DMS53 (cell line): ENCODE measurements around the gene KANSL1.
"Not testable (repeated sequence)": the region's sequence is repeated elsewhere in the genome, so short reads cannot be mapped to it uniquely, and the experiment has no call there.

ENCODE experiments used
- DNase-seq: peaks from one replicate; lab custom pipeline; 2025; lab: John Stamatoyannopoulos, UW

The KANSL1 gene

GRCh38 chr17:46193626-46194392 lies 580 bp upstream of the KANSL1 start:
- DNase-seq = peak; percentile 99

GRCh38 chr17:46192439-46193150 lies 634 bp downstream of the KANSL1 start:
- peak; percentile 88 for DNase-seq

GRCh38 chr17:46192189-46192438 lies 1.1 kb downstream of the KANSL1 start:
- DNase-seq = no peak

GRCh38 chr17:46191322-46192188 lies 1.7 kb downstream of the KANSL1 start:
- DNase-seq = peak; percentile 70

- DNase-seq = no peak
Observed at GRCh38 chr17:46190763-46191162, 2.5 kb downstream of the KANSL1 start.

- peak; percentile 53 for DNase-seq
Observed at GRCh38 chr17:46186827-46187235, 6.4 kb downstream of the KANSL1 start.

GRCh38 chr17:46184696-46185095 lies 8.5 kb downstream of the KANSL1 start:
- DNase-seq = no peak

- not testable (repeated sequence) for DNase-seq
Observed at GRCh38 chr17:46183383-46183782, 9.8 kb downstream of the KANSL1 start.

GRCh38 chr17:46182961-46183360 lies 10.3 kb downstream of the KANSL1 start:
- DNase-seq = no peak

GRCh38 chr17:46181940-46182339 lies 11.3 kb downstream of the KANSL1 start:
- no peak for DNase-seq

- DNase-seq = not testable (repeated sequence)
Observed at GRCh38 chr17:46181316-46181715, 11.9 kb downstream of the KANSL1 start.

- no peak for DNase-seq
Observed at GRCh38 chr17:46180892-46181274, 12.3 kb downstream of the KANSL1 start.

- DNase-seq = peak; percentile 31
Observed at GRCh38 chr17:46180185-46180891, 12.9 kb downstream of the KANSL1 start.

GRCh38 chr17:46179375-46179999 lies 13.7 kb downstream of the KANSL1 start:
- DNase-seq = no peak

GRCh38 chr17:46178550-46179214 lies 14.5 kb downstream of the KANSL1 start:
- DNase-seq = no peak

- no peak for DNase-seq
Observed at GRCh38 chr17:46176975-46177374, 16.3 kb downstream of the KANSL1 start.

- no peak for DNase-seq
Observed at GRCh38 chr17:46175891-46176290, 17.3 kb downstream of the KANSL1 start.

GRCh38 chr17:46173153-46173552 lies 20.1 kb downstream of the KANSL1 start:
- no peak for DNase-seq

GRCh38 chr17:46171939-46172338 lies 21.3 kb downstream of the KANSL1 start:
- no peak for DNase-seq

- no peak for DNase-seq
Observed at GRCh38 chr17:46170639-46171429, 22.4 kb downstream of the KANSL1 start.
